Measurements from ENCODE around the gene LRRFIP1. TPM values are rescaled to one million over a fixed set of nuclear protein-coding genes. Genes with fewer than 3 reads are reported as not detected.

The LRRFIP1 gene
- total and polyA plus RNA-seq, 9 of the 15 experiments (the other 6 are each of a cell fraction or from before 2014, with no cell fraction given) = 13.1 to 45.2 (median 31.3) TPM

DNA sequence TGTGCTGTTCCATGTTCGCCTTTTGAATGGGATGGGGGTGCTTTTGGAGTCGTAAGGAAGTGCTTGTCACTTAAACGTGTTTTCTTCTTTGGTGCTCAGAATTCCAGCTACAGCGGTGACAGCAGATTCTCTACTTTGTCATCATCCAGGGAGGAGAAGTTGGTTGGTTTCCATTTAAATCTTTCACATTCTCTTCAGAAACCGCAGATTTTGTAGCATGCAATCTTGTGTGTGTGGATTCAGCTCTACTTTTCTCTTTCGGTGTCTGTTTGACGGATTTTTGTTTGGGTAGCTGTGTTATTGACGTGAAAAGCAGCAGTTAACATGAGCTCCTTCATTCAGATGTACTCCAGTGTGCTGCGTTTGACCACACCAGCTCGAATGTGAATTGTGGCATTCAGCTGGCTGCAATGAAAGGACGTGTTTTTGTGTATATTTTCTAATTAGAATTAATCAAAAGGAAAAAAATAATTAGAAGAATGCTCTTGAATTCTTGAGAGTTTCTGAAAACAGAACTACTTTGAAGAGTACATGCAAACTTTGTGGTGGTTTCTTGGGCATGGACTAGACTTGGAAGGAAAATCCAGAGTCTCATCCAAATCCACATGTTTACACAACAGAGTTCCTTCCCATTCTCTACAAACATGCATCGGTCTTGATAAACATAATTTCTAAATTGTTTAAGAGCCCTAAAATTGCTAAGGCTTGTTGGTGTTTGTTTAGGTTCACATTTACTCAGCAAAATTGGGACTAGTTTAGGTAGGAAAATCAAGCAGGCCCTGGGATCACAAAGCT lies 102.5 kb downstream of the LRRFIP1 start (continued):
- TF ChIP-seq, protein P1, sequence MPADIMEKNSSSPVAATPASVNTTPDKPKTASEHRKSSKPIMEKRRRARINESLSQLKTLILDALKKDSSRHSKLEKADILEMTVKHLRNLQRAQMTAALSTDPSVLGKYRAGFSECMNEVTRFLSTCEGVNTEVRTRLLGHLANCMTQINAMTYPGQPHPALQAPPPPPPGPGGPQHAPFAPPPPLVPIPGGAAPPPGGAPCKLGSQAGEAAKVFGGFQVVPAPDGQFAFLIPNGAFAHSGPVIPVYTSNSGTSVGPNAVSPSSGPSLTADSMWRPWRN (IDR thresholded peaks at IDR 0.05; ENCODE audit: low read depth) = no peak
- no peak for TF ChIP-seq ETV6 (IDR thresholded peaks at IDR 0.05; ENCODE audit: borderline replicate concordance in 1 of 2, low read depth in 2 of 2, low read length in 1 of 2)
- TF ChIP-seq ETV6 (CRISPR knock-in tag; IDR thresholded peaks at IDR 0.05; ENCODE audit: borderline replicate concordance) = no peak
- TF ChIP-seq, protein P2, sequence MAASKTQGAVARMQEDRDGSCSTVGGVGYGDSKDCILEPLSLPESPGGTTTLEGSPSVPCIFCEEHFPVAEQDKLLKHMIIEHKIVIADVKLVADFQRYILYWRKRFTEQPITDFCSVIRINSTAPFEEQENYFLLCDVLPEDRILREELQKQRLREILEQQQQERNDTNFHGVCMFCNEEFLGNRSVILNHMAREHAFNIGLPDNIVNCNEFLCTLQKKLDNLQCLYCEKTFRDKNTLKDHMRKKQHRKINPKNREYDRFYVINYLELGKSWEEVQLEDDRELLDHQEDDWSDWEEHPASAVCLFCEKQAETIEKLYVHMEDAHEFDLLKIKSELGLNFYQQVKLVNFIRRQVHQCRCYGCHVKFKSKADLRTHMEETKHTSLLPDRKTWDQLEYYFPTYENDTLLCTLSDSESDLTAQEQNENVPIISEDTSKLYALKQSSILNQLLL (CRISPR knock-in tag; IDR thresholded peaks at IDR 0.05; ENCODE audit: borderline replicate concordance) = no peak
- no peak for TF ChIP-seq SNIP1 (IDR thresholded peaks at IDR 0.05; ENCODE audit: low read depth)
- TF ChIP-seq ZNF589 (CRISPR knock-in tag; IDR thresholded peaks at IDR 0.05; ENCODE audit: low read depth) = no peak

DNA sequence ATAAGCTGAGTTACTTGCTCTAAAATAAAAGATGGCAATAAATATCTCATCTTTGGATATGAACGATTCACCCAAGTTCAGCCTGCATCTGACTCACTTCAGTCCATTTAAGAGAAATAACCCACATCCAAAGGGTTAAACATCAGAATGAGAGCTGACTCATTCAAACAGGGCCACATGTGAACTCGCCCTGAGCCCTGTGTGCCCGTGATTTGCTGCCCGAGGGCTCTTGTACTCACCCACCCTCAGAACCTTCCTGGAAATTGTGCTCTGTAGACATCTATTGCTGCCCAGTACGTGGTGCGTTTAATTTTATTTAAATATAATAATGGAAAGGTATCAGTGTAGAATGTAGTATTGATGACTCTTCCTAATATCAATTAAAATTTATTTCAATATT lies 104.3 kb downstream of the LRRFIP1 start:
- intact Hi-C loops (cut with micrococcal nuclease) (no loop called here), in situ Hi-C loops (cut with MboI) (no loop called here)
- ChIA-PET POLR2A (interaction anchor here (0.7 to 1.3 kb wide), 3 partner anchors 11 to 19 kb away, joined by 3 read pairs; no protein-coding TSS in a partner anchor), CTCF (ENCODE audit: low intra/inter-chr PET ratio) (no interaction called here)
- H3K9ac ChIP-seq (ENCODE audit: insufficient read depth in 1 of 2, low read depth in 2 of 2, low read length in 2 of 2) = no peak overlapping the region
- DNase-seq (ENCODE audit: extremely low read depth in 1 of 4, low spot score in 3 of 4) (no peak), ATAC-seq (no peak), FAIRE-seq (no peak)
- WGBS (ENCODE audit: insufficient coverage, low coverage, missing lambda C conversion rate) = 49% methylated on average over 5 of the region's 6 CpGs
- H3K4me1 ChIP-seq (replicated peaks in 1 of 2; ENCODE audit: control insufficient read depth in 2 of 2, insufficient read depth in 2 of 2, low read length in 2 of 2) = peaks cover 0 to 11% of the 10 kb centered on the region in 2 experiments; a peak in 3 of 5 replicates
- H2AFZ ChIP-seq (ENCODE audit: low read depth, low read length) = no peak overlapping the region
- H3K36me3 ChIP-seq (ENCODE audit: control insufficient read depth, insufficient read depth, low read length) = peaks cover 5% of the 10 kb centered on the region; the same call in 1 of the 3 replicates
- no peak overlapping the region for H3K27ac ChIP-seq (ENCODE audit: extremely low read depth, low read depth, low read length)
- peaks cover 2% of the 10 kb centered on the region for H3K9me1 ChIP-seq (ENCODE audit: control insufficient read depth, insufficient read depth, low read length)
- BruUV-seq (replicated peaks) = no TSS peak
- no peak overlapping the region for H3K4me3 ChIP-seq
- H4K20me1 ChIP-seq (replicated peaks; ENCODE audit: control insufficient read depth, insufficient read depth, low read length) = no peaks in the 10 kb centered on the region
- H3K4me2 ChIP-seq (ENCODE audit: insufficient read depth, low read length) = no peak overlapping the region
- H3K27me3 ChIP-seq (ENCODE audit: control insufficient read depth in 2 of 2, insufficient read depth in 2 of 2, low read length in 2 of 2) = no peaks in the 10 kb centered on the region
- H3K79me2 ChIP-seq (ENCODE audit: control insufficient read depth, insufficient read depth, low read length) = no peaks in the 10 kb centered on the region; the same call in 2 of the 3 replicates
- H3K9me3 ChIP-seq (replicated peaks; ENCODE audit: control insufficient read depth, insufficient read depth, low read depth, low read length) = no peaks in the 10 kb centered on the region
- TF ChIP-seq BCOR (IDR thresholded peaks at IDR 0.05) (no peak), ARHGAP35 (IDR thresholded peaks at IDR 0.05; ENCODE audit: partially characterized antibody) (no peak), ZNF3 (CRISPR knock-in tag; IDR thresholded peaks at IDR 0.05) (no peak), GATAD2B (IDR thresholded peaks at IDR 0.05; ENCODE audit: borderline replicate concordance) (no peak), NFRKB (IDR thresholded peaks at IDR 0.05; ENCODE audit: low read depth) (no peak), HNRNPK (IDR thresholded peaks at IDR 0.05; ENCODE audit: low read depth, low read length, poor library complexity, severe bottlenecking) (no peak), ETV5 (CRISPR knock-in tag; IDR thresholded peaks at IDR 0.05; ENCODE audit: low read depth) (no peak), OTX1 (CRISPR knock-in tag; IDR thresholded peaks at IDR 0.05) (no peak), RFX5 (IDR thresholded peaks at IDR 0.05; ENCODE audit: low read depth, low read length) (no peak), CCNT2 (IDR thresholded peaks at IDR 0.05; ENCODE audit: borderline replicate concordance, extremely low read depth, insufficient read length, low read depth, low read length) (no peak)
- TF ChIP-seq, protein P3, sequence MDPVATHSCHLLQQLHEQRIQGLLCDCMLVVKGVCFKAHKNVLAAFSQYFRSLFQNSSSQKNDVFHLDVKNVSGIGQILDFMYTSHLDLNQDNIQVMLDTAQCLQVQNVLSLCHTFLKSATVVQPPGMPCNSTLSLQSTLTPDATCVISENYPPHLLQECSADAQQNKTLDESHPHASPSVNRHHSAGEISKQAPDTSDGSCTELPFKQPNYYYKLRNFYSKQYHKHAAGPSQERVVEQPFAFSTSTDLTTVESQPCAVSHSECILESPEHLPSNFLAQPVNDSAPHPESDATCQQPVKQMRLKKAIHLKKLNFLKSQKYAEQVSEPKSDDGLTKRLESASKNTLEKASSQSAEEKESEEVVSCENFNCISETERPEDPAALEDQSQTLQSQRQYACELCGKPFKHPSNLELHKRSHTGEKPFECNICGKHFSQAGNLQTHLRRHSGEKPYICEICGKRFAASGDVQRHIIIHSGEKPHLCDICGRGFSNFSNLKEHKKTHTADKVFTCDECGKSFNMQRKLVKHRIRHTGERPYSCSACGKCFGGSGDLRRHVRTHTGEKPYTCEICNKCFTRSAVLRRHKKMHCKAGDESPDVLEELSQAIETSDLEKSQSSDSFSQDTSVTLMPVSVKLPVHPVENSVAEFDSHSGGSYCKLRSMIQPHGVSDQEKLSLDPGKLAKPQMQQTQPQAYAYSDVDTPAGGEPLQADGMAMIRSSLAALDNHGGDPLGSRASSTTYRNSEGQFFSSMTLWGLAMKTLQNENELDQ (CRISPR knock-in tag; IDR thresholded peaks at IDR 0.05; ENCODE audit: borderline replicate concordance) = no peak

Data from K562 (cell line).